Ramos (cell line): ENCODE data around the gene CISD3.

Experiments
- in situ Hi-C: fragments of 300-500 bp; cut with MboI; formaldehyde crosslinking; loops from one replicate; pipeline ENCODE4 v1.14.3; 2022; ENCODE audit warnings: low sequenced_read_pairs; ENCODE audit not compliant: unreplicated experiment

The CISD3 gene

DNA sequence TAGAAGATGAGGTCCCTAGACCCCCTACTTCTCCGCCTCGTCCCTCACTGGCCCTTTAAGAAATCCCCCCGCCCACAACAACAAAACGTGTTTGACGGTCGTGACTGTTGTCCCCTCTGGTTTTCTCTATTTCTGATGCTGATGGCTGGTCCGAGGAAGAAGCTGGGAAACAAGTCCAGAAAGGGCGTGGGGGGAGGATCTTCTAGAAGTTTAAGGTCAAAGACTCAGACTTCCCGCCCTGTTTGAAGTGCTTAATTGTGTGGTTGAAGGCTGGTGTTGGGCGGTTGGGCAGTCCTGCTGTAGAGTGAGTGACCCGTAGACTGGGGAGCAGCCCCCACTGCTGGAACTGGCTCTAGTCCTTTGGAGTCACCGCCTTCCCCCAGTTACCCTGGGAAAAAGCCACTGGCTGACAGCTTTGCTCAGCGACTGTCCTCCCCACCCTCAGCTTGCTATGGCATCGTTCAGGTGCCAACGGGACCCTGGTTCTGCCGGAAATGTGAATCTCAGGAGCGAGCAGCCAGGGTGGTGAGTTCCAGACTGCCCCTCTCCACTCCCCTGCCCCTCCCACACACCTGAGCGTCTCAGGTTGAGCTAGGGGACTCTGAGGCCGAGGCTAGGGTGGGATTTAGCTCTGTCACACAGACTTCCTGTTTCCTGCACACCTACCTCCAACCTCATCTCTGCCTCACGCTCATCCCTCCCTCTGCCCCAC lies 23.5 kb upstream of the CISD3 start:
- in situ Hi-C loops = no loop called here

DNA sequence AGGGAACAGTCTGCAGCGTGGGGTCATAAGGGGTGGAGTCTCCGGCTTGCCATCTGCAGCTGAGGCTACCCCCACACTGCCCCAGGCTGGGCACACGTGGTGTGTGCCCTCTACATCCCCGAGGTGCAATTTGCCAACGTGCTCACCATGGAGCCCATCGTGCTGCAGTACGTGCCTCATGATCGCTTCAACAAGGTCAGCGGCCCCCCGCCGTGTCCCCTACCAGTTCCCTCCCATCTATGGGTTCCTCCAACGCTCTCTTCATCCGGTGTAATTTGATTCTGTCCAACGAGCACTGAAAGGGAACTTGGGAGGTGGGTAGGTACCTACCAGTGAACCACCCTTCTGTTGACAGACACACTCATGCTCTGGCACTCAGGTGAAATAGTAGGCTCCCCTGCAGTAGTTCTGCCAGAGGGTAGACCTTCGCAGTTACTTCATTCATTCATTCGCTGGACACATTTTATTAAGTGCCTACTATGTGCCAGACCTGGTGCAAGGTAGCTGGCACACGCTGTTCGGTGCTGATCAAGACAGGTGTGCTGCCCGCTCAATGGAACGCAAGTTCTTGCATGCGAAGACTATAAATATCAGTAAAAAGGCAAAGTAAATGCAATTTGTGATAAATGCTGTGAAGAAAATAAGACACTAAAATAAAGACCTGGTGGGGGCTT lies 22.3 kb upstream of the CISD3 start:
- in situ Hi-C loops = no loop called here

DNA sequence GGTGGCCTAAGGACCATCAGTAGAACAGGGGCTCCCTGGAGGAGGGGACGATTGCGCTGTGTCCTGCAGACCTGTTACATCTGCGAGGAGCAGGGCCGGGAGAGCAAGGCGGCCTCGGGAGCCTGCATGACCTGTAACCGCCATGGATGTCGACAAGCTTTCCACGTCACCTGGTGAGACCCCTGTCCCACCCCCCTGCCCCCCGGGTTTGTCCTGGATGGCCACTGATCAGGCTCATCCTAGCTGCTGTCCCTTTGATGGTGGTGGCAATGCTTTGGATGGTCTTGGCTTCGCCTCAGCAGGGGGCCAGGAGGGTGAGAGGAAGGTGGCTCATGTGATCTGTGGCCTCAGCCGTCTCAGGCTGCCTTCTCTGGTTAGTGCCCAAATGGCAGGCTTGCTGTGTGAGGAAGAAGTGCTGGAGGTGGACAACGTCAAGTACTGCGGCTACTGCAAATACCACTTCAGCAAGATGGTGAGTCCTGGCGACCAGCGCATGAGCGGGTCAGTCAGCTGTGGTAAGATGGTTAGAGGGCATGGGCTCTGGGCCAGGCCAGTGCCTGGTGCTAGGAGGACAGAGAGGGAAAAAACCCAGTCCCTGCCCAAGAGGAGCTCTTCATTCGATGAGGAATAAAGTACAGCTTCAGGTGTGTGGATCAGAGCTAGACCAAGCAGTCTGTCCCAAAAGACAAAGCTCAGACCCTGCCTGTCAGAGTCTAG lies 20.9 kb upstream of the CISD3 start:
- in situ Hi-C loops = no loop called here

DNA sequence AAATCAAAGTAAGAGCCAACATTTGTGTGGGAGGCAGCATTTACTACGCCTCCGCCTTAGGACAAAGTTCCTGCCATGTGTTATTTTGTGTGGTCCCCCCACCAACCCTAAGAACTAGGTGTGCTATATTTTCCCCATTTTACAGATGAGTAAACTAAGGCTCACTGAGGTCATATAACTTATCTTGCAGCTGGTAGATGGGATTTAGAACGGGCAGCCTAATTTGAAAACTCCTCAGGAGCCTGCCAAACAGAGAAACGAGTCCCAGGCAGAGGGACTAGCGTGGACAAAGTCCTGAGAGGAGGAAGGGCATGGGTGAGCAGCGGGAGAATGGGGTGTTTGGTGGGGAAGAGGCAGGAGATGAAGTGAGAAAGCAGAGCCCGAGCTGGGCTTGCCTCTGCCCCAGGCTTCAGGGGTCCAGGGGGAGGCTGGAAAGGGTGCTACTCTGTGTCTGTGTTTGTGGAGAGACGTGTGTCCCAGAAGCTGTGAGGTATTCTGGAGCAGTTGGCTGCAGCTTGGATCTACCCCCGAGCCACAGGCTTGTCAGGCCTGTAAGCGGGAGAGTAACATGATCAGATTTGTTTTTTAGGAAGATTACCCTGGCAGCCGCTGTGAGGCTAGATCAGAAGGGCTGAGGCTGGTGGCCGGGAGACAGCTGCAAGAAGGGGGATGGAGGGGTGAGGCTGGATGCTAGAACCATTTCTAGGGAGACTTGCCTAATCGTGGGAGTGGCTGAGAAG lies 20.1 kb upstream of the CISD3 start:
- in situ Hi-C loops = no loop called here

DNA sequence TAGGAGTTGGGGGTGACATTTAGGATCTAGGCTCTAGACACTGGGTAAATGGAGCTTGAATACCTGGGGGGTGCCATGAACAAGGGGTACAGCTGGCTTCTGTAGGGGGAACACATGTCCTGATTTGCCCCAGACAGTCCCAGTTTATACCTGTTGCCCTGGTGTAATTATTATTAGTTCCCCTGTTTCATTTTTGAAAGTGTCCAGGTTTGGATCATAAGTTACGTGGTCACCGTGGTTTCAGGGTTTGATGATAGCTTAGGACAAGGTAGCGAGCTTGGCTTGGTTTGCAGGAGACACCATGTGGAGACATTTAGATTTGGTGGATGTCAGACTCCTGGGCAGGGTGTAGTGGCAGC lies 19.6 kb upstream of the CISD3 start:
- in situ Hi-C loops = no loop called here

DNA sequence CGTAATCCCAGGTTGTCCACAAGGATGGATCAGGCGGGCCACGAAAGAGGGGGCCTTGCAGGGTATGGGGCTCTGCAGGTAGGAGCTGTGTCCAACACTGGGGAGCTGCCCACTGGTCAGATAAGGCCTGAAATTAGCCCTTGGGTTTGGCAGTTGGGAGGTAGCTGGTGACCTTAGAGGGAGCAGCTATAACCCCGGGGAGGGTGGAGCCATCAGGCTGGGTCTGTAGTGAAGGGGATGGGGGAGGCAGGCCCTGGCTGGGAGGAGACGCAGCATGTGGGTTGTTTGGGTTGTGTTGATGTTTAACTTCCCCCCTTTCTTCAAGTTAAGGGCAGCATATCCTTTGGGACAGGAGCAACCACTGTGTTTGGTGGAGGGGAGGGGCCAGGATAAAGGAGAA lies 19.2 kb upstream of the CISD3 start:
- in situ Hi-C loops = no loop called here

DNA sequence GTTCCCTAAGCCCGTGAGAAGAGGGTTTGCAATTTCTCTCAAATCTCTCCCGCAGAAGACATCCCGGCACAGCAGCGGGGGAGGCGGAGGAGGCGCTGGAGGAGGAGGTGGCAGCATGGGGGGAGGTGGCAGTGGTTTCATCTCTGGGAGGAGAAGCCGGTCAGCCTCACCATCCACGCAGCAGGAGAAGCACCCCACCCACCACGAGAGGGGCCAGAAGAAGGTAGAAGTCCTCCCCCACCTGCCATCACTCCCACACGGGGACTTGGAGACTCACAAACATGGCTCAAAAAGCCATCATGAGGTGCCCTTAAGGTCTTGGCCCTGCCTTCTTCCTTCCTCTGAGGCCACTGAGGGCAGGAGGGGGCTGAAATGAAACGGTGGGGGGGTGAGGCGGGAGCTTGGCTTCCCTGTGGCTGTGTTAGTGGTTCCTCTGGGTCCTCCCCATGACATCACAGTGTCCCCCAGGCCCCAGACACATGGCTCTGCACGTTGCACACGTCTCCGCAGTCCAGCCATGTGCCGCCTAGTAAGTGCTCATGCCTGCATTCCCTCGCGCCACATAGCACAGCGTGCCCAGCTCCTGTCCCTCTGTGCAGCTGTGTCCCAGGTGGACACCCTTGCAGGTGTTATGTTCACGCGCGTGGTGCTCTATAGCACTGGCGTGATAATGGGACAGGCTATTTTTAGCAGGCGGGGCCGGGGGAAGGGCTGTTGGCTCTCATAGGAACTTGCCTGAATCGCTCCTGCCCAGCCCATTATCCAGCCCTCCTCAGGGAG lies 18.2 kb upstream of the CISD3 start:
- in situ Hi-C loops = no loop called here

DNA sequence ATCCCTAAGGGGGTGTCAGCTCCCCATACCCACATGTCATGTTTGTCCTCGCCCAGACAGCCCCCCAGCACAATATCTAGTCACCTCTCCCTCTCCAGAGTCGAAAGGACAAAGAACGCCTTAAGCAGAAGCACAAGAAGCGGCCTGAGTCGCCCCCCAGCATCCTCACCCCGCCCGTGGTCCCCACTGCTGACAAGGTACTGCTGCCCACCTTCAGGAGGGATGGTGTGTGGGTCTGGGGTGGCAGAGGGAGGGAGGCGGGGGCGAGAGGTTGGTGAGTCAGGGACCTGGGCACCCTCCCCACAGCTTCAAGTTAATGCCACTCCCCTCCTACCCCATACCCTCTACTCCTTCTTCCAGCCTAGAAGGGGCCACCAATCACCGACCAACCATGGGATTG lies 17.5 kb upstream of the CISD3 start:
- in situ Hi-C loops = no loop called here

DNA sequence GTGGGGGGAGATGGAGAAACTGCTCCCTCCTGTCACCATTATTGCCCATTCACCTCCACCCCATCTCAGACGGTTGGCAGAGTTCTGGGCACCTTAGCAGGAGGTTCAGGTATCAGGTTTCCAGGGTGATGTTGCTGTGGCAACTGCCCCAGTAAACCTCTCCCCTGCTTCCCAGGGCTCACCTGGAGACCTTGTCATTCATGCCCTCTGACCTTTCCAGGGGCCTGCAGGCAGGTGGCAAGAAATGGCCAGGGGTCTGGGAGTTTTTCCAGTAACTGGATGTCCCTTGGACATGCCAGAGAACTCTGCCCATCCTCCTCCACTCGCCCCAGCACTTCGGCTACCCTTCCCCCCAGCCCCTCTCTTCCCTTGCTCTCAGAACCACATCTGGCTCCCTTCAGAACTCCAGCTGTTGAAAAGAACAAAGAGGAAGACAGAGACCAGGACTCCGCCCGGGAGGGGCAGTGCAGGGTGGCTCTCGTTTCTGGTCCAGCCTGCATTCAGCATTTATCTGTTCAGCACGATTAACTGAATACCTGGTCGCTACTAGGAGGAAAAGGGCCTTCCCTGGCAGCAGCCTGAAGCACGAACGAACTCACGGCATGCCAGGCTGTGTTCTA lies 16.6 kb upstream of the CISD3 start:
- in situ Hi-C loops = no loop called here

DNA sequence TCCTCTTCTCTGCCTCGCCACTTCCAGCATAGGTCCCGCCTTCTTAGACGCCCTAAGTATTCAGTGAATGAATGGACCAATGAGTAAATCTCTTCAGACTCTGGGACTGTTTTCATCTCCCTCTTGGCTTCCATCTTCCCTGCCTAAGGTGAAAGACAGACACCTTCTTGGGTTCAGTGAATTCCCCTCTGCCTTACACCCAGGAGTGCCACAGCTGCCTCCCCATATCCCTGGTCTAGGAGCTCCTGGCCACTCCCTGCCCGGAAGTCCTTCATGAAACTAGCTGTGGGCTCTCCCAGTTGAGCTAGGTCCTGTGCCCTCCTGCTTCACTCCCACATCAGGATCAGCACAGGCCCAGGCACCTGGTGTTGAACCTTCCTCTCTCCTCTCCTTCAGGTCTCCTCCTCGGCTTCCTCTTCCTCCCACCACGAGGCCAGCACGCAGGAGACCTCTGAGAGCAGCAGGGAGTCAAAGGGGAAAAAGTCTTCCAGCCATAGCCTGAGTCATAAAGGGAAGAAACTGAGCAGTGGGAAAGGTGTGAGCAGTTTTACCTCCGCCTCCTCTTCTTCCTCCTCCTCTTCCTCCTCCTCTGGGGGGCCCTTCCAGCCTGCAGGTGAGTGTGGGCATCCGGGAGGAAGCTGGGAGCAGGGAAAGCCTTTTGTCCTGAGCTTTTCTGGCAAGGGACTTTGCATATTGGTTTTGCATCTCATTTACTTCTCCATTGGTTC lies 14.8 kb upstream of the CISD3 start:
- in situ Hi-C loops = no loop called here

DNA sequence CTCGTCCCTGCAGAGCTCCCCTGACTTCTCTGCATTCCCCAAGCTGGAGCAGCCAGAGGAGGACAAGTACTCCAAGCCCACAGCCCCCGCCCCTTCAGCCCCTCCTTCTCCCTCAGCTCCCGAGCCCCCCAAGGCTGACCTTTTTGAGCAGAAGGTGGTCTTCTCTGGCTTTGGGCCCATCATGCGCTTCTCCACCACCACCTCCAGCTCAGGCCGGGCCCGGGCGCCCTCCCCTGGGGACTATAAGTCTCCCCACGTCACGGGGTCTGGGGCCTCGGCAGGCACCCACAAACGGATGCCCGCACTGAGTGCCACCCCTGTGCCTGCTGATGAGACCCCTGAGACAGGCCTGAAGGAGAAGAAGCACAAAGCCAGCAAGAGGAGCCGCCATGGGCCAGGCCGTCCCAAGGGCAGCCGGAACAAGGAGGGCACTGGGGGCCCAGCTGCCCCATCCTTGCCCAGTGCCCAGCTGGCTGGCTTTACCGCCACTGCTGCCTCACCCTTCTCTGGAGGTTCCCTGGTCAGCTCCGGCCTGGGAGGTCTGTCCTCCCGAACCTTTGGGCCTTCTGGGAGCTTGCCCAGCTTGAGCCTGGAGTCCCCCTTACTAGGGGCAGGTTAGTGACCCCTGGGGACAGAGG lies 13.7 kb upstream of the CISD3 start:
- in situ Hi-C loops = no loop called here

DNA sequence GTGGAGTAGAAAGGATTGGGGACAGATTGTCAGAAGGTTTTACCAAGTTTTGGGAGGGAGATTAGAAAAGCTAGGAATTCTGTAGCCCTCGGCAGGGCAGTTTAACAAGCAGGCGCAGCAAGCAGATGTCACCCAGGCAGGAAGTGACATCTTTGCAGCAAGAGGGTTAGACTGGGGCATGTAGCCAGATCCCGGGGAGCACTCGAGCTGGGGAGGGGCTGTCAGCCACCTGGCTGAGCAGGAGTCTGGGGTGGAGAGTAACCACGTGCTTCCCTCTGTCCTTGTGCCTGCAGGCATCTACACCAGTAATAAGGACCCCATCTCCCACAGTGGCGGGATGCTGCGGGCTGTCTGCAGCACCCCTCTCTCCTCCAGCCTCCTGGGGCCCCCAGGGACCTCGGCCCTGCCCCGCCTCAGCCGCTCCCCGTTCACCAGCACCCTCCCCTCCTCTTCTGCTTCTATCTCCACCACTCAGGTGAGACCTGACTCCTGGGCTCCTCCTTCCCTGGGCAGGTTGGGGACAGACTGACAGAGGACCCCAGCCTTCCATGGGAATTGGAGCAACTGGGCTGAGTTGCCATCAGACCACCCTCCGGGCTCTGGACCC lies 12.9 kb upstream of the CISD3 start:
- in situ Hi-C loops = no loop called here

DNA sequence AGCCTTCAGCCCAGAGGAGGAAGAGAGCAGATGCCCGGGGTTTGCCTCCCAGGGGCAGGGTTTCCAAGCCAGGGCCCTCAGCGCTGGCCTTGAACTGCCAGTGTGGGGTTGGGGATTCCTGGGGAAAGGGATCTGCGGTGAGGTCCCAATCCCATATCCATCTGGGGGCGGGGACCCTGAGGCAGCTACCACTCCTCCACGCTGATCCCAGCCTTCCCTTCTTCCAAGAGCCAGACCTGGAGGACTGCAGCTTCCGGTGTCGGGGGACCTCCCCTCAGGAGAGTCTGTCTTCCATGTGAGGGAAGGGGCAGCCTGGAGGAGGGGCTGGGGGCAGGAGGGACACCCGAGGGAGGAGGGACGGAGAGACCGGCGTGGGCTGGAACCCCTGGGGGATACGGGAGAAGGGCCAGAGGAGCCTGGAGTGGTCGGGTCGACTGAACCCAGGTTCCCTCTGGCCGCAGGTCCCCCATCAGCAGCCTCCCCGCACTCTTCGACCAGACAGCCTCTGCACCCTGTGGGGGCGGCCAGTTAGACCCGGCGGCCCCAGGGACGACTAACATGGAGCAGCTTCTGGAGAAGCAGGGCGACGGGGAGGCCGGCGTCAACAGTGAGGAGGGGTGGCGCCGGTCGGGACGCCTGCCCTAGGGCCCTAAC lies 10.7 kb upstream of the CISD3 start:
- in situ Hi-C loops = no loop called here

DNA sequence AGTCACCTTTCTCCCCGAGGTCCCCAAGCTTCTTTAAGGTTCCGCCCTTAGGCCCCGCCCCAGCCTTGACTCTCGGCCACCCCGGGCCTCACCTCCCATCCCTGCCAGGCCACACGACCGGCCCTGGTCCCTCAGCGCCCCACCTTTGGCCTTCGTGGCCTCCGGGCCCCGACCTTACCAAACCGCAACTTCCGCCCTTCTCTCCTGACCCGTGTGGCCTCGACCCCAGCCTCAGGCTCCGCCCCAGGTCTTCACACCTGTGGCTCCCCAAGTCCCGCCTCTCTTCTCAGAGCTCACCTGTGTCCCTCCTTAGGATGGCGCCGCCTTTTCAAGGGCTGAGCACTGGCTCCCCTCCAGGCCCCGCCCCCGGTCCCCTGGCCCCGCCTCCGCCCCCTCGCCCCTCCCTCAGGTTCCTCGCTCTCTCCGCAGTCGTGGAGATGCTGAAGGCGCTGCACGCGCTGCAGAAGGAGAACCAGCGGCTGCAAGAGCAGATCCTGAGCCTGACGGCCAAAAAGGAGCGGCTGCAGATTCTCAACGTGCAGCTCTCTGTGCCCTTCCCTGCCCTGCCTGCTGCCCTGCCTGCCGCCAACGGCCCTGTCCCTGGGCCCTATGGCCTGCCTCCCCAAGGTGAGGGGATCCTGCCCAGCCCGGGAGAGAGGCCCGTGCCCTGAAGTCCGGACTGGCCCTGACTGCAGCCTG lies 10.0 kb upstream of the CISD3 start:
- in situ Hi-C loops = no loop called here

DNA sequence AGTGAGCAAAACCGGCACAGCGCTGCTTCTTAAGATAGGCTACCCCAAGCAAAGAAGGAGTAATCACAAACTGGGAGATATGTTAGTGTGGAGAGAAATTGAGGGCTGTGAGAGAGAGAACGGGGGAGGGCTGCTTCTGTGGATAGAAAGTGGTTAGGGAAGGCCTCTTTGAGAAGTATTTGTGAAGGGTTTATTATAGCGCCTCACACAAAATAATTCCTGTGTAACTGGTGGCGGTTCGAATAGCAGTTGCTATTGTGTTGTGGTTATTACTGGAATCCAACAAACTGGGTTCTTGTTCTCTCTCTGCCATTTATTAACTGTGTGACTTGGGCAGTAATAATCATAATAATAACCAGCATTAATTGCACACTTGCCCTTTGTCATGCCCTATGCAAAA lies 9.2 kb upstream of the CISD3 start:
- in situ Hi-C loops = no loop called here

DNA sequence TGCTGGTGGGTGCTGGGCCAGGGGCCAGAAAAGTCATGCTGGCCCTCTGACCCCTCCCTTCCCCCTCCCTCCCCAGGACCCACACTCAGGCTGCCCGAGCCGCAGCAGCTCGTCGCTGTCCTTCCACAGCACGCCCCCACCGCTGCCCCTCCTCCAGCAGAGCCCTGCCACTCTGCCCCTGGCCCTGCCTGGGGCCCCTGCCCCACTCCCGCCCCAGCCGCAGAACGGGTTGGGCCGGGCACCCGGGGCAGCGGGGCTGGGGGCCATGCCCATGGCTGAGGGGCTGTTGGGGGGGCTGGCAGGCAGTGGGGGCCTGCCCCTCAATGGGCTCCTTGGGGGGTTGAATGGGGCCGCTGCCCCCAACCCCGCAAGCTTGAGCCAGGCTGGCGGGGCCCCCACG lies 8.3 kb upstream of the CISD3 start:
- in situ Hi-C loops = no loop called here

DNA sequence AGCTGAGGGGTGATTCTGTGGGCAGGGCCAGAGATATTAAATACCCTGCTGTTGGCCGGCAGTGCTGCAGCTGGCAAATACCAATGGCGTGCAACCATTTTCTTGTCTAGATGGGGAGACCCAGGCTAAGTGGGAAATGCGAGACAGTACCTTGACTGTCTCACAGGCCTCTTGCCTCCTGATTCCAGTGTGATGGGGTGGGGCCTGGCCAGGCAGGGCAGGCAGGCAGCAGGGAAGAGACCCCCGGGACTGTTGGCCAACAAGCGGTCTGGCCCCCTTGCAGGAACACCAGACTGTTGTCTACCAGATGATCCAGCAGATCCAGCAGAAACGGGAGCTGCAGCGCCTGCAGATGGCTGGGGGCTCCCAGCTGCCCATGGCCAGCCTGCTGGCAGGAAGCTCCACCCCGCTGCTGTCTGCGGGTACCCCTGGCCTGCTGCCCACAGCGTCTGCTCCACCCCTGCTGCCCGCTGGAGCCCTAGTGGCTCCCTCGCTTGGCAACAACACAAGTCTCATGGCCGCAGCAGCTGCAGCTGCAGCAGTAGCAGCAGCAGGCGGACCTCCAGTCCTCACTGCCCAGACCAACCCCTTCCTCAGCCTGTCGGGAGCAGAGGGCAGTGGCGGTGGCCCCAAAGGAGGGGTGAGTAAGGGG lies 5.7 kb upstream of the CISD3 start:
- in situ Hi-C loops = no loop called here
